ENCODE data around the gene SPDYE3. TPM values are rescaled to one million over a fixed set of nuclear protein-coding genes. Genes with fewer than 3 reads are reported as not detected.
"Not testable (repeated sequence)": the region's sequence is repeated elsewhere in the genome, so short reads cannot be mapped to it uniquely, and the experiment has no call there.

SPDYE3 gene
- polyA plus RNA-seq, 1 donor from 2014 or later, result 9.9 TPM

- Mint-ChIP-seq H3K27me3 (no peaks in the 10 kb centered on the region), H3K27ac (peak overlapping the region; percentile 41 to 86 (median 53)), H3K4me3 (peak overlapping the region in 2 of 4 donors; percentile 38 to 77), H3K4me1 (peaks cover 5 to 10% (median 7%) of the 10 kb centered on the region in 3 donors), H3K36me3 (no peaks in the 10 kb centered on the region), H3K9me3 (no peaks in the 10 kb centered on the region)
These were observed 46.3 kb downstream of the SPDYE3 start for GRCh38 chr7:100353685-100354330.

GRCh38 chr7:100356416-100357068 lies 49.0 kb downstream of the SPDYE3 start:
- Mint-ChIP-seq H3K27me3 (no peaks in the 10 kb centered on the region), H3K4me1 (peaks cover 5 to 8% (median 7%) of the 10 kb centered on the region in 3 donors), H3K36me3 (no peaks in the 10 kb centered on the region), H3K27ac (peak overlapping the region in 2 of 3 donors; percentile 27 to 35), H3K9me3 (no peaks in the 10 kb centered on the region), H3K4me3 (no peak overlapping the region)

GRCh38 chr7:100357131-100357561 lies 49.6 kb downstream of the SPDYE3 start:
- H3K27ac Mint-ChIP-seq, result peak overlapping the region in 1 of 3 donors; percentile 74
- H3K27me3 Mint-ChIP-seq, result no peaks in the 10 kb centered on the region
- no peaks in the 10 kb centered on the region for H3K9me3 Mint-ChIP-seq
- H3K4me1 Mint-ChIP-seq, result peaks cover 5 to 7% (median 6%) of the 10 kb centered on the region in 3 donors
- H3K4me3 Mint-ChIP-seq, result peak overlapping the region in 1 of 4 donors; percentile 39
- peaks cover under 1% of the 10 kb centered on the region for H3K36me3 Mint-ChIP-seq

DNA sequence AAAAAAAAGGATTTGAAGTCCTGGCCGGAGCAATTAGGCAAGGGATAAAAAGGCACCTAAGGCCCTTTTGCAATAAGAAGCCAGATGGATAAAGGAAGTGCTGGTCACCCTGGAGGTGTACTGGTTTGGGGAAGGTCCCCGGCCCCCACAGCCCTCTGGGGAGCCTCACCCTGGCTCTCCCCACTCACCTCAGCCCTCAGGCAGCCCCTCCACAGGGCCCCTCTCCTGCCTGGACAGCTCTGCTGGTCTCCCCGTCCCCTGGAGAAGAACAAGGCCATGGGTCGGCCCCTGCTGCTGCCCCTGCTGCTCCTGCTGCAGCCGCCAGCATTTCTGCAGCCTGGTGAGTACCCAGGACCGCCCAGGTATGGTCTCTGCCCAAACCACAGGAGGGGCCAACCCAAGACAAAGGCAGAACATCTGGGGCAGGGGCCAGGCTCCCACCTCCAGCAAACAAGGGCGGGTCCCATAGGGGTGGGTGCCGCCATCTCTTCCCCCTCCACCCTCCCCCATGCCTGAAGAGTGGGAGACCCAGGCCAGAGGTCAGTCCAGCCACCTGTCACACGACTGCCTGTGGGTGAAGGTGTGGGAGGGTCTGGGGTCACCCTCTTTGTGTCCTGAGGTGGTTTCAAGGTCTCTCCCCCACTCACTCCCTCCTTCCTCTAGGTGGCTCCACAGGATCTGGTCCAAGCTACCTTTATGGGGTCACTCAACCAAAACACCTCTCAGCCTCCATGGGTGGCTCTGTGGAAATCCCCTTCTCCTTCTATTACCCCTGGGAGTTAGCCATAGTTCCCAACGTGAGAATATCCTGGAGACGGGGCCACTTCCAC lies 50.7 kb downstream of the SPDYE3 start, which contains the start of gene PILRB:
Gene PILRB, plus strand, starts transcription at position 91 of the 830 bp plus-strand sequence. Its CDS starts 186 bp downstream, at position 277.
- H3K4me3 Mint-ChIP-seq, result peak within 1 kb of the TSS in 3 of 4 donors; percentile 25 to 58 (median 52)
- peaks cover 6 to 8% (median 7%) of the 10 kb centered on the region in 3 donors for H3K4me1 Mint-ChIP-seq
- no peaks in the 10 kb centered on the region for H3K9me3 Mint-ChIP-seq
- peak within 1 kb of the TSS; percentile 64 to 84 (median 84) for H3K27ac Mint-ChIP-seq
- H3K27me3 Mint-ChIP-seq, result no peaks in the 10 kb centered on the region
- H3K36me3 Mint-ChIP-seq, result peaks cover 2% of the 10 kb centered on the region

GRCh38 chr7:100358857-100359212 lies 51.3 kb downstream of the SPDYE3 start:
- Mint-ChIP-seq H3K27ac (peak overlapping the region; percentile 64 to 84 (median 84)), H3K27me3 (no peaks in the 10 kb centered on the region), H3K4me1 (peaks cover 6 to 11% (median 7%) of the 10 kb centered on the region in 3 donors), H3K4me3 (peak overlapping the region in 1 of 4 donors; percentile 25), H3K9me3 (no peaks in the 10 kb centered on the region), H3K36me3 (peaks cover 3% of the 10 kb centered on the region)

DNA sequence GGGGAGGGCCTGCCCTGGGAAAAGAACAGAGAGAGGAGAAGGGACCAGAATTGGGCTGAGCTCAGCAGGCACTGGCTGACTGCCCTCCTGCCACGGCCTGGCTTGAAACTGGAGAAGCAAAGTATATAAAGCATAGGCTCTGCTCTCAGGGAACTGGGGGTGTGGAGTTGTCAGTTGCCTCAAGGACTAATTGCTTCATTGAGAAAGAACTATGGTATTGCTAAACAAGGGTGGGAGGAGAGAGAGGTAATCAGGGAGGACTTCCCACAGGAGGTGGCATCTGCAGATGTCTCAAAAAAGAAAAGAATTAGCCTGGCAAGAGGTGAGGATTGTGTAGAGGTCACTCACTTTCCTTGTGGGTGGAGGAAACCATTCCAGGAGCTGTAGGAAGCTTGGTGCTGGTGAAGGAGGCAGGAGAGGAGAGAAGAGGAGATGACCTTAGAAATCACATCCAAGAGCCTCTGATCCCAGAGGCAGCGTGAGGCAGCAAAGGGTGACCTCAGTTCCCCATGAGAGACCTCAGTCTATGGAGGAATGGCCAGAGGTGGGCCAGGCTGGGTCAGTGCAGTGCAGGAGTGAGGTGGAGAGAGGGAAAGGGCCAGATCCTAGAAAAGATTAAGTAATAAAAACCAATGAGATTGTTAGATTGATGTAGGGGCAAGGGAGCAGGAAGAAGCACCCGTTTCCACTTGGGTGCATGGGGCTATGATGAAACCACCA lies 52.8 kb downstream of the SPDYE3 start:
- peaks cover 3% of the 10 kb centered on the region for H3K36me3 Mint-ChIP-seq
- H3K27ac Mint-ChIP-seq, result peak overlapping the region in 2 of 3 donors; percentile 57 to 87
- no peak overlapping the region for H3K4me3 Mint-ChIP-seq
- peaks cover 12 to 20% (median 17%) of the 10 kb centered on the region in 3 donors for H3K4me1 Mint-ChIP-seq
- no peaks in the 10 kb centered on the region for H3K9me3 Mint-ChIP-seq
- H3K27me3 Mint-ChIP-seq, result no peaks in the 10 kb centered on the region

- Mint-ChIP-seq H3K27ac (peak overlapping the region; percentile 6 to 77 (median 59)), H3K36me3 (peaks cover 3% of the 10 kb centered on the region)
These were observed 55.6 kb downstream of the SPDYE3 start for GRCh38 chr7:100363098-100363497.

GRCh38 chr7:100363797-100364196 lies 56.3 kb downstream of the SPDYE3 start:
- not testable (repeated sequence) for H3K9me3 Mint-ChIP-seq, H3K27me3 Mint-ChIP-seq, H3K36me3 Mint-ChIP-seq
- H3K4me3 Mint-ChIP-seq, result peak overlapping the region in 1 of 4 donors; percentile 73
- H3K4me1 Mint-ChIP-seq, result peaks cover 37 to 44% (median 40%) of the 10 kb centered on the region in 3 donors
- H3K27ac Mint-ChIP-seq, result peak overlapping the region; percentile 59 to 77 (median 67)

More at GRCh38 chr7:100363098-100363497, 55.6 kb downstream of the SPDYE3 start:
- H3K27me3 Mint-ChIP-seq, result no peaks in the 10 kb centered on the region
- H3K4me3 Mint-ChIP-seq, result no peak overlapping the region
- H3K4me1 Mint-ChIP-seq, result peaks cover 38 to 44% (median 39%) of the 10 kb centered on the region in 3 donors
- no peaks in the 10 kb centered on the region for H3K9me3 Mint-ChIP-seq

DNA sequence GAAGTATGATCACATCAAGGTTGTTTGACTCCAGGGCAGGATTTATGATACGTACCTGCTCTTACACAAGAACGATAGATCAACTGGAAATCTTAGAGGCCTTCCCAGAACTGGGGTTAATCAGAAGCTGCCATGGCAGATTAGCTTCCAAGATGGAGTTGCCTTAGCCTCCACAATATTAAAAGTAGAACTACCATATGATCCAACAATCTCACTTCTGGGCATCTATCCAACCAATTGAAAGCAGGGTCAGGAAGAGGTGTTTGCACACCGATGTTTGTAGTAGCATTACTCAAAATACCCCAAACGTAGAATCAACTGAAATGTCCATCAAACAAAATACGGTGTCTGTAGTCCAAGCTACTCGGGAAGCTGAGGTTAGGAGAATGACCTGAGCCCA lies 57.0 kb downstream of the SPDYE3 start:
- no peaks in the 10 kb centered on the region for H3K9me3 Mint-ChIP-seq
- peak overlapping the region; percentile 8 to 77 (median 67) for H3K27ac Mint-ChIP-seq
- no peaks in the 10 kb centered on the region for H3K27me3 Mint-ChIP-seq
- peaks cover 3% of the 10 kb centered on the region for H3K36me3 Mint-ChIP-seq
- H3K4me3 Mint-ChIP-seq, result peak overlapping the region in 2 of 4 donors; percentile 58 to 73
- H3K4me1 Mint-ChIP-seq, result peaks cover 43 to 48% (median 45%) of the 10 kb centered on the region in 3 donors

DNA sequence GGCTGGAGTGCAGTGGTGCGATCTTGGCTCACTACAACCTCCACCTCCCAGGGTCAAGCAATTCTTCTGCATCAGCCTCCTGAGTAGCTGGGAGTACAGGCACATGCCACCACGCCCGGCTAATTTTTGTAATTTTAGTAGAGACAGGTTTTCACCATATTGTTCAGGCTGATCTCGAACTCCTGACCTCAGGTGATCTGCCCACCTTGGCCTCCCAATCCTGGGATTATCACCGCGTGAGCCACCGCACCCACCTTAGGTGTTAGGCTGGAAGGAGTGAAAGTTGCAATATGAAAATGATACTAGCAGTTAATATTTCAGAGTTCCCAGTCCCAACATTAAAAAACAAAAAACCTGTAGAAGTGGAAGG lies 58.5 kb downstream of the SPDYE3 start:
- H3K4me1 Mint-ChIP-seq, result peaks cover 48 to 52% (median 49%) of the 10 kb centered on the region in 3 donors
- not testable (repeated sequence) for H3K36me3 Mint-ChIP-seq, H3K27me3 Mint-ChIP-seq, H3K9me3 Mint-ChIP-seq
- H3K27ac Mint-ChIP-seq, result peak overlapping the region; percentile 86 to 99 (median 99)
- H3K4me3 Mint-ChIP-seq, result peak overlapping the region in 3 of 4 donors; percentile 54 to 85 (median 72)

DNA sequence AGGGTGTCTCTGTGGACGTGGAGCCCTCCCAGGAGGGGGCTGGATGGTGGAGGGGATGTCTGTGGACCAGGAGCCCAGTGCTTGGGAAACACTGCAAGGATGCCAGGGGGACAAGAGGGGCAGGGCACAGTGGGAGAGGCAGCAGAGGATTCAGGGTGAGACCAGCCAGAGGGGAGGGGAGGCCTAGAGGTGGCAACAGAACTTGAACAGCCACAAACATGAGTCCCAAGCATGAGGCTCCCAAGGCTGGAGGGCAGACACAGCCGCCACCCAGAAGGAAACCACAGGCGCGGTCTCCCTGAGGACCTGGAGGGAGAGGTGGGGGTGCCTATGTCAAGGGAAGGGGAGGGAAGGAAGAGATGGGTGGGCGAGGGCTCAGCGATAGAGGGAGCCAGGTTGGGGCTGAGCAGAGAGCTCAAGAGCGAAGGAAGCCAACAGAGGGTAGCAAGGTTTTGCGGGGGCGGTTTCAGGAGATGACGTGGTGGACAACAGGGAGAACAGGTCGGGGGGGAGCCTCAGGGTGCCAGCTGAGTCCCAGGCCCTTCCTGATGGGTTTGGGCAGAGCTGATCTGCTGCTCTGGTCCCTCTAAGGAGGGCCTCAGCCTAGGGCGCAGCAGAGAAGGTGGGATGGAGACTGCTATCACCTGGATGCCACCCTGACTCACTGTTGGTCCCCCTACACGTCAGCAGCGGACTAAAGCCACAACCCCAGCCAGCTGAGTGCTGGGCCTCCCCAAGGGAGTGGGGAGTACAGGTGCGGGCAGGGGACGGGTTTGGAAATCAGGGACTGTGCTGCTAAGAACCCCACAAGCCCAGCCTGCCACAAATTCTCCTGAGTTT lies 59.1 kb downstream of the SPDYE3 start:
- Mint-ChIP-seq H3K4me3 (peak overlapping the region; percentile 41 to 85 (median 63)), H3K27ac (peak overlapping the region; percentile 86 to 99 (median 99)), H3K36me3 (peaks cover 3% of the 10 kb centered on the region), H3K4me1 (peaks cover 50 to 52% (median 52%) of the 10 kb centered on the region in 3 donors), H3K9me3 (no peaks in the 10 kb centered on the region), H3K27me3 (no peaks in the 10 kb centered on the region)

- Mint-ChIP-seq H3K4me1 (peaks cover 50 to 55% (median 52%) of the 10 kb centered on the region in 3 donors), H3K27ac (peak overlapping the region; percentile 86 to 99 (median 99)), H3K36me3 (peaks cover 1% of the 10 kb centered on the region), H3K27me3 (no peaks in the 10 kb centered on the region), H3K9me3 (no peaks in the 10 kb centered on the region), H3K4me3 (peak overlapping the region in 3 of 4 donors; percentile 54 to 72 (median 60))
These were observed 59.7 kb downstream of the SPDYE3 start for GRCh38 chr7:100367251-100367620.
